ENCODE data around the gene TAF6L. TPM values are rescaled to one million over a fixed set of nuclear protein-coding genes. Genes with fewer than 3 reads are reported as not detected.
A peak's percentile ranks its signal among the peaks of the same experiment; 100 is the strongest.

The TAF6L gene
- total and polyA plus RNA-seq, 9 of the 15 experiments (the other 6 are each of a cell fraction or from before 2014, with no cell fraction given), result 0.04 to 45.5 (median 20.8) TPM

GRCh38 chr11:62771144-62772021 lies at the start of gene TAF6L (continued):
- TF ChIP-seq, protein P1, sequence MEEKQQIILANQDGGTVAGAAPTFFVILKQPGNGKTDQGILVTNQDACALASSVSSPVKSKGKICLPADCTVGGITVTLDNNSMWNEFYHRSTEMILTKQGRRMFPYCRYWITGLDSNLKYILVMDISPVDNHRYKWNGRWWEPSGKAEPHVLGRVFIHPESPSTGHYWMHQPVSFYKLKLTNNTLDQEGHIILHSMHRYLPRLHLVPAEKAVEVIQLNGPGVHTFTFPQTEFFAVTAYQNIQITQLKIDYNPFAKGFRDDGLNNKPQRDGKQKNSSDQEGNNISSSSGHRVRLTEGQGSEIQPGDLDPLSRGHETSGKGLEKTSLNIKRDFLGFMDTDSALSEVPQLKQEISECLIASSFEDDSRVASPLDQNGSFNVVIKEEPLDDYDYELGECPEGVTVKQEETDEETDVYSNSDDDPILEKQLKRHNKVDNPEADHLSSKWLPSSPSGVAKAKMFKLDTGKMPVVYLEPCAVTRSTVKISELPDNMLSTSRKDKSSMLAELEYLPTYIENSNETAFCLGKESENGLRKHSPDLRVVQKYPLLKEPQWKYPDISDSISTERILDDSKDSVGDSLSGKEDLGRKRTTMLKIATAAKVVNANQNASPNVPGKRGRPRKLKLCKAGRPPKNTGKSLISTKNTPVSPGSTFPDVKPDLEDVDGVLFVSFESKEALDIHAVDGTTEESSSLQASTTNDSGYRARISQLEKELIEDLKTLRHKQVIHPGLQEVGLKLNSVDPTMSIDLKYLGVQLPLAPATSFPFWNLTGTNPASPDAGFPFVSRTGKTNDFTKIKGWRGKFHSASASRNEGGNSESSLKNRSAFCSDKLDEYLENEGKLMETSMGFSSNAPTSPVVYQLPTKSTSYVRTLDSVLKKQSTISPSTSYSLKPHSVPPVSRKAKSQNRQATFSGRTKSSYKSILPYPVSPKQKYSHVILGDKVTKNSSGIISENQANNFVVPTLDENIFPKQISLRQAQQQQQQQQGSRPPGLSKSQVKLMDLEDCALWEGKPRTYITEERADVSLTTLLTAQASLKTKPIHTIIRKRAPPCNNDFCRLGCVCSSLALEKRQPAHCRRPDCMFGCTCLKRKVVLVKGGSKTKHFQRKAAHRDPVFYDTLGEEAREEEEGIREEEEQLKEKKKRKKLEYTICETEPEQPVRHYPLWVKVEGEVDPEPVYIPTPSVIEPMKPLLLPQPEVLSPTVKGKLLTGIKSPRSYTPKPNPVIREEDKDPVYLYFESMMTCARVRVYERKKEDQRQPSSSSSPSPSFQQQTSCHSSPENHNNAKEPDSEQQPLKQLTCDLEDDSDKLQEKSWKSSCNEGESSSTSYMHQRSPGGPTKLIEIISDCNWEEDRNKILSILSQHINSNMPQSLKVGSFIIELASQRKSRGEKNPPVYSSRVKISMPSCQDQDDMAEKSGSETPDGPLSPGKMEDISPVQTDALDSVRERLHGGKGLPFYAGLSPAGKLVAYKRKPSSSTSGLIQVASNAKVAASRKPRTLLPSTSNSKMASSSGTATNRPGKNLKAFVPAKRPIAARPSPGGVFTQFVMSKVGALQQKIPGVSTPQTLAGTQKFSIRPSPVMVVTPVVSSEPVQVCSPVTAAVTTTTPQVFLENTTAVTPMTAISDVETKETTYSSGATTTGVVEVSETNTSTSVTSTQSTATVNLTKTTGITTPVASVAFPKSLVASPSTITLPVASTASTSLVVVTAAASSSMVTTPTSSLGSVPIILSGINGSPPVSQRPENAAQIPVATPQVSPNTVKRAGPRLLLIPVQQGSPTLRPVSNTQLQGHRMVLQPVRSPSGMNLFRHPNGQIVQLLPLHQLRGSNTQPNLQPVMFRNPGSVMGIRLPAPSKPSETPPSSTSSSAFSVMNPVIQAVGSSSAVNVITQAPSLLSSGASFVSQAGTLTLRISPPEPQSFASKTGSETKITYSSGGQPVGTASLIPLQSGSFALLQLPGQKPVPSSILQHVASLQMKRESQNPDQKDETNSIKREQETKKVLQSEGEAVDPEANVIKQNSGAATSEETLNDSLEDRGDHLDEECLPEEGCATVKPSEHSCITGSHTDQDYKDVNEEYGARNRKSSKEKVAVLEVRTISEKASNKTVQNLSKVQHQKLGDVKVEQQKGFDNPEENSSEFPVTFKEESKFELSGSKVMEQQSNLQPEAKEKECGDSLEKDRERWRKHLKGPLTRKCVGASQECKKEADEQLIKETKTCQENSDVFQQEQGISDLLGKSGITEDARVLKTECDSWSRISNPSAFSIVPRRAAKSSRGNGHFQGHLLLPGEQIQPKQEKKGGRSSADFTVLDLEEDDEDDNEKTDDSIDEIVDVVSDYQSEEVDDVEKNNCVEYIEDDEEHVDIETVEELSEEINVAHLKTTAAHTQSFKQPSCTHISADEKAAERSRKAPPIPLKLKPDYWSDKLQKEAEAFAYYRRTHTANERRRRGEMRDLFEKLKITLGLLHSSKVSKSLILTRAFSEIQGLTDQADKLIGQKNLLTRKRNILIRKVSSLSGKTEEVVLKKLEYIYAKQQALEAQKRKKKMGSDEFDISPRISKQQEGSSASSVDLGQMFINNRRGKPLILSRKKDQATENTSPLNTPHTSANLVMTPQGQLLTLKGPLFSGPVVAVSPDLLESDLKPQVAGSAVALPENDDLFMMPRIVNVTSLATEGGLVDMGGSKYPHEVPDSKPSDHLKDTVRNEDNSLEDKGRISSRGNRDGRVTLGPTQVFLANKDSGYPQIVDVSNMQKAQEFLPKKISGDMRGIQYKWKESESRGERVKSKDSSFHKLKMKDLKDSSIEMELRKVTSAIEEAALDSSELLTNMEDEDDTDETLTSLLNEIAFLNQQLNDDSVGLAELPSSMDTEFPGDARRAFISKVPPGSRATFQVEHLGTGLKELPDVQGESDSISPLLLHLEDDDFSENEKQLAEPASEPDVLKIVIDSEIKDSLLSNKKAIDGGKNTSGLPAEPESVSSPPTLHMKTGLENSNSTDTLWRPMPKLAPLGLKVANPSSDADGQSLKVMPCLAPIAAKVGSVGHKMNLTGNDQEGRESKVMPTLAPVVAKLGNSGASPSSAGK (IDR thresholded peaks at IDR 0.05), result peak; percentile 78
- no peak for TF ChIP-seq TCF7L2 (IDR thresholded peaks at IDR 0.05; ENCODE audit: low read depth, low read length)
- TF ChIP-seq, protein P2, sequence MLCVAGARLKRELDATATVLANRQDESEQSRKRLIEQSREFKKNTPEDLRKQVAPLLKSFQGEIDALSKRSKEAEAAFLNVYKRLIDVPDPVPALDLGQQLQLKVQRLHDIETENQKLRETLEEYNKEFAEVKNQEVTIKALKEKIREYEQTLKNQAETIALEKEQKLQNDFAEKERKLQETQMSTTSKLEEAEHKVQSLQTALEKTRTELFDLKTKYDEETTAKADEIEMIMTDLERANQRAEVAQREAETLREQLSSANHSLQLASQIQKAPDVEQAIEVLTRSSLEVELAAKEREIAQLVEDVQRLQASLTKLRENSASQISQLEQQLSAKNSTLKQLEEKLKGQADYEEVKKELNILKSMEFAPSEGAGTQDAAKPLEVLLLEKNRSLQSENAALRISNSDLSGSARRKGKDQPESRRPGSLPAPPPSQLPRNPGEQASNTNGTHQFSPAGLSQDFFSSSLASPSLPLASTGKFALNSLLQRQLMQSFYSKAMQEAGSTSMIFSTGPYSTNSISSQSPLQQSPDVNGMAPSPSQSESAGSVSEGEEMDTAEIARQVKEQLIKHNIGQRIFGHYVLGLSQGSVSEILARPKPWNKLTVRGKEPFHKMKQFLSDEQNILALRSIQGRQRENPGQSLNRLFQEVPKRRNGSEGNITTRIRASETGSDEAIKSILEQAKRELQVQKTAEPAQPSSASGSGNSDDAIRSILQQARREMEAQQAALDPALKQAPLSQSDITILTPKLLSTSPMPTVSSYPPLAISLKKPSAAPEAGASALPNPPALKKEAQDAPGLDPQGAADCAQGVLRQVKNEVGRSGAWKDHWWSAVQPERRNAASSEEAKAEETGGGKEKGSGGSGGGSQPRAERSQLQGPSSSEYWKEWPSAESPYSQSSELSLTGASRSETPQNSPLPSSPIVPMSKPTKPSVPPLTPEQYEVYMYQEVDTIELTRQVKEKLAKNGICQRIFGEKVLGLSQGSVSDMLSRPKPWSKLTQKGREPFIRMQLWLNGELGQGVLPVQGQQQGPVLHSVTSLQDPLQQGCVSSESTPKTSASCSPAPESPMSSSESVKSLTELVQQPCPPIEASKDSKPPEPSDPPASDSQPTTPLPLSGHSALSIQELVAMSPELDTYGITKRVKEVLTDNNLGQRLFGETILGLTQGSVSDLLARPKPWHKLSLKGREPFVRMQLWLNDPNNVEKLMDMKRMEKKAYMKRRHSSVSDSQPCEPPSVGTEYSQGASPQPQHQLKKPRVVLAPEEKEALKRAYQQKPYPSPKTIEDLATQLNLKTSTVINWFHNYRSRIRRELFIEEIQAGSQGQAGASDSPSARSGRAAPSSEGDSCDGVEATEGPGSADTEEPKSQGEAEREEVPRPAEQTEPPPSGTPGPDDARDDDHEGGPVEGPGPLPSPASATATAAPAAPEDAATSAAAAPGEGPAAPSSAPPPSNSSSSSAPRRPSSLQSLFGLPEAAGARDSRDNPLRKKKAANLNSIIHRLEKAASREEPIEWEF (CRISPR knock-in tag; IDR thresholded peaks at IDR 0.05), result no peak
- TF ChIP-seq LCOR (CRISPR knock-in tag; IDR thresholded peaks at IDR 0.05), result no peak
- no peak for TF ChIP-seq ZNF444 (CRISPR knock-in tag; IDR thresholded peaks at IDR 0.05)
- no peak for TF ChIP-seq ZFP30 (CRISPR knock-in tag; IDR thresholded peaks at IDR 0.05; ENCODE audit: borderline replicate concordance)
- no peak for TF ChIP-seq JUNB (CRISPR knock-in tag; conservative IDR thresholded peaks at IDR 0.05)
- TF ChIP-seq, protein P3, sequence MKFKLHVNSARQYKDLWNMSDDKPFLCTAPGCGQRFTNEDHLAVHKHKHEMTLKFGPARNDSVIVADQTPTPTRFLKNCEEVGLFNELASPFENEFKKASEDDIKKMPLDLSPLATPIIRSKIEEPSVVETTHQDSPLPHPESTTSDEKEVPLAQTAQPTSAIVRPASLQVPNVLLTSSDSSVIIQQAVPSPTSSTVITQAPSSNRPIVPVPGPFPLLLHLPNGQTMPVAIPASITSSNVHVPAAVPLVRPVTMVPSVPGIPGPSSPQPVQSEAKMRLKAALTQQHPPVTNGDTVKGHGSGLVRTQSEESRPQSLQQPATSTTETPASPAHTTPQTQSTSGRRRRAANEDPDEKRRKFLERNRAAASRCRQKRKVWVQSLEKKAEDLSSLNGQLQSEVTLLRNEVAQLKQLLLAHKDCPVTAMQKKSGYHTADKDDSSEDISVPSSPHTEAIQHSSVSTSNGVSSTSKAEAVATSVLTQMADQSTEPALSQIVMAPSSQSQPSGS (CRISPR knock-in tag; IDR thresholded peaks at IDR 0.05), result no peak
